Right hindlimb (tissue), 1 donor: ENCODE data around the gene RIC8B.

Experiments used
- DNase-seq: peaks from one replicate; pipeline ENCODE4 v3.0.0-alpha.2; 2018

The RIC8B gene

DNA sequence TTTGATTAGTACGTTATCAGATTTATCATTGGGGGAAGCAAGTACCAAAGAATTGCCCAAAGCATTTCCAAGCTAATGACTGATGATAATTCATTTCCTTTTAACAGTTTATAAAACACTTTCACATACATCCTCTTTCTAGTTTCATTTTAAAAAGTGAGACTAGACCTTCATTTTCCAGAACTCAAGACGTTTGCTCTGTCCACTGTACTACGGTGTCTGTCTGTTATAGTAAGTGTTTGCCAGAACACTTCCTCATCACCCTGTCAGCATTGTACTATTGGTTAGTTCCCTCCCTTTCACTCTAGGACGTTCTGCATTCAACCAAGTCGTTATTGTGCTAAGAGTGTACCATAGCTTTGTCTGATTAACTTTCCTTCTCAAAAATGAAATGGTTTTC is 99.5 kb downstream of the RIC8B start:
- no peak for DNase-seq

- DNase-seq, result no peak
These were observed 104.3 kb downstream of the RIC8B start for GRCh38 chr12:106878804-106879203.

- no peak for DNase-seq
These were observed 105.1 kb downstream of the RIC8B start for GRCh38 chr12:106879612-106880011.

GRCh38 chr12:106883426-106883825 is 108.9 kb downstream of the RIC8B start:
- no peak for DNase-seq

GRCh38 chr12:106885026-106885425 is 110.5 kb downstream of the RIC8B start:
- DNase-seq, result no peak

GRCh38 chr12:106885541-106886249 is 111.2 kb downstream of the RIC8B start:
- no peak for DNase-seq

GRCh38 chr12:106886932-106887331 is 112.5 kb downstream of the RIC8B start:
- no peak for DNase-seq

- no peak for DNase-seq
These were observed 114.0 kb downstream of the RIC8B start for GRCh38 chr12:106888348-106888970.

DNA sequence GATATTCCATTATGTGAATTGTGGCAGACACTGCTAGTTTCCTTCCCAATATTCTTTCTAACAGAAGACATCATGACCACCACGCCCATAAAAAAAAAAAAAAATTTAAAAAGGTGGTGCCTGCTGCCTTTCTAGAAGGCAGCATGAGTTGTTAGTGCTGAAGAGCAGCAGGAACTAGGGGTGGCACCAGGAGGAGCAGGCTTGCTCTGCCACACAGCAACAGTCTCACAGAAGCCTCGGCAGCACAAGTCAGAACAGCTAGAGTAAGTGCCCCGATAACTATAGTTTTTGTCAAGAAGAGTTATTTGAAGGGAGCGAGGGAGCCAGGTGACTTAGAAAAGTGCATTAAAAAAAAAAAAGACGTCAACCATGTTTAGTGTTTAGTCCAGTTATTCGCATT is 114.8 kb downstream of the RIC8B start:
- no peak for DNase-seq

- DNase-seq, result no peak
These were observed 115.6 kb downstream of the RIC8B start for GRCh38 chr12:106889950-106890626.

DNA sequence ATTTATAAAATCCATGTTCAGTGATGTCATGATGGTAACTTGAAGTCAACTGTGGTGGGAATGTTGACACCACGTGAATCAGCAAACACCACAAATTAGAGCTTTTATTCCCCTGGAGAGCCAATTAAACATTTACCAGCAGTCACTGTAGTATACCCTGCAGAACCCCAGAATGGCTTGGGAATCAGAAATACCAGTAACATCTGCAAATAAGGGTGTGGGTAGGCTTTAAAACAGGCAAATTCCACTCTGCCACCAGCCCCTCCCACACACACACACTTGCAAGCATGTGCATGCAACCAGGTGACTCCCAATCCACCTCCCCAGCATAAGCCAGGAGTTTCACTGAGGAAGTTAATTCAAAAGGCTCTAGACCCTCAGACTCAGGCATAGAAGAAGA is 117.6 kb downstream of the RIC8B start:
- DNase-seq, result no peak

DNA sequence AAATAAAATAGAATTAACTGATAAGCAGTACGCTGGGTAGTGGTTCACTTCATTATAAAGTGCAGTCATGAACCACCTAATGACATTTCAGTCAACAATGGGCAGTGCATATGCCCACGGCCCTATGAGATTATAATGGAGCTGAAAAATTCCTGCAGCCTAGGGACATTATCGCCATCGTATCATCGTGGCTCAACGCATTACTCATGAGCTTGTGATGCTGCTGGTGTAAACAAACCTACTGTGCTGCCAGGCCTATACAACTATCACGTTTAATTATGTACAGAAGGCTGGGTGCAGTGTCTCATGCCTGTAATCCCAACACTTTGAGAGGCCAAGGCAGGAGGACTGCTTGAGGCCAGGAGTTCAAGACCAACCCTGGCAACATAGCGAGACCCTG is 119.0 kb downstream of the RIC8B start:
- no peak for DNase-seq

GRCh38 chr12:106894774-106895173 is 120.3 kb downstream of the RIC8B start:
- DNase-seq, result no peak

- no peak for DNase-seq
These were observed 122.1 kb downstream of the RIC8B start for GRCh38 chr12:106896603-106897002.

DNA sequence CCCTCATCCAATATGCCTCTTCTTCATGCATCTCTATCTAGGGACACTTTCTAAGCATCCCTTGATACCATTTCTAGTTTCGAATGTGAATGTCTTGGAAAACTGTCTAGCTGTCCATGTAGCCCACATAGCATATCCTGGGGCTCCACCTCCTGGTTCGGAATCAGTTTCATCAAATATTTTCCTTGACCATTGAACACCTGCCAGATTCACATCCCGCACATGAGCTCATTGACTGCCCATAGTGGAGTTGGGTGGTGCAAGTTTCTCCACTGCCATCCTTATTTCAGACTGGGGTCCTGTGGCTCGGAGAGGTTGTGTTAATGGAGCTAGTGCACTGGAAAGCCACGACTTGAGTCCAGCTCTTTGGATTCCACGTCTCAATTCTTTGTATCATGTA is 122.6 kb downstream of the RIC8B start:
- DNase-seq, result no peak

DNA sequence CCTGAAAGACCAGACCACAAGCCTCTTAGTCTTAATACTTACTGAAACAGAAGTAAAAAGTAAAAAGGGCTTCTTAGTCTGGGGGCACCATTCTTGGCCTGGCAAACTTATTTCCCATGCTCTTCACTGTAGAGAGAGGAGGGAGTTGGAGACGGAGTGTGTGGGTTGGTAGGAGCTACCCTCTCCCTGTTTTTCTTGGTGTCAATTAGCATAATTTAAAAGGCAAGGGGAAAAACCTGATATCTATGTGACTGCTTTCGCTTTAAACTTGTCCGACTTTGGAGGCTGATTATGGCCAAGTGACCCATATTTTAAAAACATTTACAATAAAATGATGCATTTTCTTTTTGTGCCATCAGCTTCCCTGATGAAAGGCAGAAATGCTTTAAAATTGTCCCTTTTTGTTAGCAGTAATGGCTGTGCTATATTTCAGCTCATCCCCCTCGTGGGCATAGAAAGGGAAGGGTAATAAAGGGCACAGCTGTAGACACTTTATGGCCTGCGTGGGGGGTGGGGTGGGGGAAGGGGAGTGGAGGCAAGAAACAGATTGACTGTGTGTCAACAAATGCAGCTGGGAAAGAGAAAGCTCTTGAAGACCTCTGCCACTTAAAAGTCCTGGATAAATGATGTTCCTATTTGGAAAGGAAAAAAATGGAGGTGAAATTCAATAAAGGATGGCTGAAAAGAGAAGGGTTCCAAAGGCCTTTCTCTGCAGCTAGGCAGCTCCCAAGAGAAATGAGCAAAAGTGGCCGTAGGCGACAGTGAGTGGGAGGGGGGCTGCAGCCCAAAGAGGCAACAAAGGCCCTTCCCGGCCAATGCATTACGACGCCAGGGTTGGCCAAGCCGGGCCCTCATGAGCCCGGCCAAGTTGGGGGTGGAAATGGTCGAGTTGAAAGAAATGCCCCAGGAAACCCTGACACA is 123.8 kb downstream of the RIC8B start:
- no peak for DNase-seq

- DNase-seq, result no peak
These were observed 126.1 kb downstream of the RIC8B start for GRCh38 chr12:106900554-106900953.

GRCh38 chr12:106901276-106901675 is 126.8 kb downstream of the RIC8B start:
- no peak for DNase-seq

GRCh38 chr12:106902053-106902452 is 127.6 kb downstream of the RIC8B start:
- no peak for DNase-seq

DNA sequence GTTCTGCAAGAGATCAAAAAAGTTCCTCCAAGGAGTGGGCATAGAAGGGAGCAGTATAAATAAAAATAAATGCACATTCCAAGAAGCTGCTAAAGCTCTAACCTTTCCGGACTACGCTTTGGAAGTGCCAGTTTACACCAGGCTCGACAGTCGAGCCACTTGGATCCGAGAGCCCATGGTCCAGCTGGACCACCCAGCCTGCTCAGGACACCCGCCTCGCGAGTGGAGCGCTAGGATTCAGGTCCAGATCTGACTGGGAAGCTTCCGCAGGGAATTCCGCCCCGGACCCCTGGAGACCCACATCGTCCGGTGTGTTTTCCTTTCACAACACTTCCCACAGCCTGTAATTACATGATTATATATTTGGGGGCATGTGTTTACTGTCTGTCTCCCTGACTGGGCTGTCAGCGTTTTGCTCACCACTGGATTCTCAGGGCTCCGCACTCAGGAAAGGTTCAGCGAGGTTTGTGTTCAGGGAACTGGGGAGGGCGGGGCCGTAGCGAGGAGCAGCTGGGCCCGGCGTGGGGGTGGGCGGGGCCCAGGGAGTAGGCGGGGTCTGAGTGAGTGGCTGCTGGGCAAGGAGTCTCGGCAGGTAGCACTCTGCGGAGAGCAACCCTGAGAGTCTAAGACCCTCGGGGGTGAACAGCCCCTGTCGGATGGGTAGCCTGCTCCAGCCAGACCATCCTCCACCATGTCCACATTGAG is 128.9 kb downstream of the RIC8B start:
- peak; percentile 78 for DNase-seq

DNA sequence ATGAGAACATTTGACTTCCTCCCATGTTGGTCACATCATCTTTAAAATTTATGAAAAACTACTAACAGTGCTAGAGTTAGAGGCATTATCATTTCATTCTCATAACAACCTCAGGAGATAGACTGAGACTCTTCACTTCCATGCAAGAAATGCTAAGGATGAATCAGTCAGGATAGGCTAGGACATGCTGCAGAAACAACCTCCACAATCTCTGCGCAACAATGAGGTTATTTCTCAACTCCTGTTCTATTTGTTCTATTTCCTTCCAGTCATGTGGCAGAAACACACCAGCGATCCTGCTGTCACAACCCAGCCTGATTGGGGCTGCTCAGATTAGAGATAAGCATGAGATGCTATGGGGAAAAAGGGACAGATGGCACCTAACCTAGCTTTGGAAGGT is 132.2 kb downstream of the RIC8B start:
- DNase-seq, result no peak

- DNase-seq, result no peak
These were observed 132.9 kb downstream of the RIC8B start for GRCh38 chr12:106907411-106907810.

DNA sequence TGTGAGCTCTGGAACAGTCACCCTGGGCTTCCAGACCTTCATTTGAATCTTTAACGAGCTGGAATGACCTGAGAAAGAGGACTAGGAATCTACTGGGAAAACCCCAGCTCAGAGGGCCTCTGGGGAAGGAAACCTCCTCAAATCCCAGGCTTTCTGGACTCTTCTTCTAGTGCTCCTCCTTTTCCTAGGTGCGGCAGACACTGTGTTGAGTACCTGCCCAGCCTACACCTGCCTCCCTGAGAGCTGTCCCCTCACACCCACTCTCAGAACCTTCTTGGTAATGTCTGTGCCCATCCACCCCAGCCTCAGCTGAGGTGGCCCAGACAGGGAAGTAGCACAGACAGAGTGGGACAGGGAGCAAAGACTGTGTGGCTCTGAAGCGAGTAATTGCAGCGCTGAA is 133.4 kb downstream of the RIC8B start:
- DNase-seq, result no peak
